ENCODE measurements around the gene UAP1L1.

DNA sequence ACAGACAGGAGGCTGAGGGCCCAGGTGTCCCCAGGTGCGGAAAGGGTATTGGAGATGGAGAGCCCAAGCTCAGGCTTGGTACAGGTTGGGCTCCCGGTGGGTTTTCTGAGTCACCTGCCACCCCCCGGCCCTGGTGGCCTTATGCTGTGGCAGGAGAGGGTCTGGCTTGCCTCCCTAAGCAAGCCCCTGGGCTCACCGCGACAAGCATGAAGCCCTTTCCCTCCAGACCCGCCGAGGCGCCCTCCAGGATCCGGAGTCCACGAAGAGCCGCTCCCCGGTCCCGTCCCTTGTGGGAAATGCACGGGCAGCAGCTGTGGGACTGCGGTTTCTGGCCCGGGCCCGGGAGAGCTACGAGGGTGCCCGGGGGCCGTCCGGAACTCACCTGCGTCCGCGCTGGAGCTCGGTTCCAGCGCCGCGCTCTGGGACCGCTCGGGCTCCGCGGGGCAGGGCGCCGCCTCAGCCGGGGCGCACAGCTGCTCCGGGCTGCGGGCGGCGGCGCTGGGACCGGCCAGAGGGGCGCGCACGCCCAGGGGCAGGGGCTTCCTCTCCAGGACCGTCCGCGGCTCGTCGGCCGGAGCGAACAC lies 7.7 kb upstream of the UAP1L1 start:
- TF ChIP-seq EZH2 (IDR thresholded peaks at IDR 0.05; ENCODE audit: low read length): no peak
- TF ChIP-seq, protein P1, sequence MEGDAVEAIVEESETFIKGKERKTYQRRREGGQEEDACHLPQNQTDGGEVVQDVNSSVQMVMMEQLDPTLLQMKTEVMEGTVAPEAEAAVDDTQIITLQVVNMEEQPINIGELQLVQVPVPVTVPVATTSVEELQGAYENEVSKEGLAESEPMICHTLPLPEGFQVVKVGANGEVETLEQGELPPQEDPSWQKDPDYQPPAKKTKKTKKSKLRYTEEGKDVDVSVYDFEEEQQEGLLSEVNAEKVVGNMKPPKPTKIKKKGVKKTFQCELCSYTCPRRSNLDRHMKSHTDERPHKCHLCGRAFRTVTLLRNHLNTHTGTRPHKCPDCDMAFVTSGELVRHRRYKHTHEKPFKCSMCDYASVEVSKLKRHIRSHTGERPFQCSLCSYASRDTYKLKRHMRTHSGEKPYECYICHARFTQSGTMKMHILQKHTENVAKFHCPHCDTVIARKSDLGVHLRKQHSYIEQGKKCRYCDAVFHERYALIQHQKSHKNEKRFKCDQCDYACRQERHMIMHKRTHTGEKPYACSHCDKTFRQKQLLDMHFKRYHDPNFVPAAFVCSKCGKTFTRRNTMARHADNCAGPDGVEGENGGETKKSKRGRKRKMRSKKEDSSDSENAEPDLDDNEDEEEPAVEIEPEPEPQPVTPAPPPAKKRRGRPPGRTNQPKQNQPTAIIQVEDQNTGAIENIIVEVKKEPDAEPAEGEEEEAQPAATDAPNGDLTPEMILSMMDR (optimal IDR thresholded peaks at IDR 0.05 in 1 of 3, IDR thresholded peaks at IDR 0.05 in 1 of 3, conservative IDR thresholded peaks at IDR 0.05 in 1 of 3; ENCODE audit: extremely low read depth in 1 of 3, insufficient read depth in 2 of 3, low read length in 3 of 3): no peak

All from keratinocyte (primary cell).